GM19467 (cell line): ENCODE measurements around the gene PGBD5.

Experiments
- ATAC-seq: cut with Tn5 transposase; IDR thresholded peaks from one replicate; pipeline ENCODE4 v1.9.1; 2021; ENCODE audit warnings: mild to moderate bottlenecking, moderate library complexity; ENCODE audit not compliant: unreplicated experiment

PGBD5 gene

DNA sequence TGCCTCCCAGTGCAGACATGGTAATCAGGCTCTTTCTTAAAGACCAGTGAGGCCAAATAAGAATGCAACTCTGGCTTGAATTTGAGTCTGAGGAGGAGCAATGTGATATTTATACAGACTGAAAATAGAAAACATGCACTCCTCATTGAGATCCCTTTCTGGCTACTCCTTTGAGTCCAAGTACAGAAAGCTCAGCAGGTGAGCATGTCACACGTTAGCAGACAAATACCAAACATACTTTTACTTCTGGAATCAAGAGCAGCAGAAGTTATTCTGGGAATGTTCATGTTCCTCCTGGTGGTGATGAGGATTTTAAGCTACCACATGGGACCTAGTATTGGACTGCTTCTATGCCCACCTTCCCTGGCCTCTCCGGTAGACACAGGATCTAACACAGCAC lies 48.3 kb downstream of the PGBD5 start:
- ATAC-seq: no peak

DNA sequence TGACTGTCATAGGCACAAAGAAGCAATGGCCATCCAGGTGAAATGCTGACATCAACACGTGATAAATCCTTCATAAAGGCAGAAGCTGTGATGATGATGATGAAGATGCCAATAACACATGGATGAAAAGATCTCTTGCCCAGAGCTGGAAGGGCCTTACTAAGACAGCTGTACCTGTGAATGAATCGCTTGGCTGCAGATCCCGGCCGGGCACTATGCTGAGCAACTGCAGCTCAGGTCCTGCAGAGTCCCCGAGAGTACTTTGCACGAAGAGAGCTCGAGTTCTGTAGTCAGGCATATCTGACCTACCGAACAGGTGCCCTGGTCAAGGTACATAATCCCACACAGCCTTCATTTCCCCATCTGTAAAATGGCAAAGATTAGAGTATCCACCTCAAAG lies 48.8 kb downstream of the PGBD5 start:
- ATAC-seq: no peak

DNA sequence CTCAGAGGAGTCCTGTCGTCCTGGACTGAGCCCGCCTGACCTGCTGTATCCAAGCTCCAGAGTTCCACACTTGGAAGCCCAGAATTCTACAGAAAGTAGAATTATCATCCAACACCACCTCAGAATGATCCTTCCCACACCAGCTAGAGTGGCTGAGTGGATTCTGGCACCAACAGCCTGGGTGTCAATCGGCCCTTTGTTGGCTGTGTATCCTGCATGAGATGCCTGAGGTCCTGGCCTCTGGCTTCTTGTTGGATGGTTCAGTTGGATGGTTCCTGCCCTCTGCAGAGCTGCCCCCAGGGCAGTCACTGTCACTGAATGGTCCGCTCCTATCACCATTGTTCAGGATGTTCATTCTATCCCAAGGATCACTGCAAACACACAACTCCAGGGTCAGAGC lies 49.8 kb downstream of the PGBD5 start:
- no peak for ATAC-seq

- no peak for ATAC-seq
Measured at GRCh38 chr1:230375780-230376179, 50.4 kb downstream of the PGBD5 start.

DNA sequence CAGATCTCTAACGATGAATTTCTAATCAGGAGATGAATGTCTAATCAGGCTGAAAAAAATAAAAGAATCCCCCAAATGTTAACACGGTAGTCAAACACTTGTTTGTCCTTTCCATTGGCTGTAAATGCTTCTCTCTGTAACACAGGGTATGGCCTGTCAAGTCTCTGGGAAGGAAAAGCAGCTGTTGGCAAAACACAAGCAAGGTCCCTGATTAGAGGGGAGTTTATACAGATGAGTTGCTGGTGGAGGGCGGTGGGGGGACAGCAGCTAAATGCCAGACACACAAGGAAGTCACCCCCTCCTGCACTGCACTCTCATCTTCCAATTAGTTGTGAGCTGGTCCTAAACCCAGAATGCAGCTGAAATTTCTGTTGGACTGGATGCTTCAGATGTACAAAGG lies 51.0 kb downstream of the PGBD5 start:
- ATAC-seq: no peak

GRCh38 chr1:230371923-230372703 lies 54.0 kb downstream of the PGBD5 start:
- ATAC-seq: no peak

DNA sequence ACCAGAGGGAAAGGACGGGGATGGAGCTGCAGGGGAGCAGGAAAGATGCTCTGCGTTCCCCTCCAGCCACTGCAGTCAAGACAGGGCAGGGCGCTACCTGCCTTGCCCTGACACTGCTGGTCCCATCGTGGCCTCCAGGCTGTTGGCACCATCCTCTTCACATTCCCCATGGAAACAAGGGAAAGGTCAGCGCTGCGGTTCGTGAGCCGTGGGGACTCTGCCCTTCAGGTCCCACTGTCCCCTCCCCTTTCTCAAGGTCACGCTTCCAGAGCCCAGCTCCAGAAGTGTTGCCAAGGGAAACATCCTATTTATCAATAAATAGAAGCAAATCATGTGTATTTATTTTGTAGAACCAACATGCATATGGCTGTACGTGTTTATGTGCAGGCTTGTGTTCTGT lies 56.0 kb downstream of the PGBD5 start:
- ATAC-seq: no peak

GRCh38 chr1:230368871-230369270 lies 57.3 kb downstream of the PGBD5 start:
- no peak for ATAC-seq

DNA sequence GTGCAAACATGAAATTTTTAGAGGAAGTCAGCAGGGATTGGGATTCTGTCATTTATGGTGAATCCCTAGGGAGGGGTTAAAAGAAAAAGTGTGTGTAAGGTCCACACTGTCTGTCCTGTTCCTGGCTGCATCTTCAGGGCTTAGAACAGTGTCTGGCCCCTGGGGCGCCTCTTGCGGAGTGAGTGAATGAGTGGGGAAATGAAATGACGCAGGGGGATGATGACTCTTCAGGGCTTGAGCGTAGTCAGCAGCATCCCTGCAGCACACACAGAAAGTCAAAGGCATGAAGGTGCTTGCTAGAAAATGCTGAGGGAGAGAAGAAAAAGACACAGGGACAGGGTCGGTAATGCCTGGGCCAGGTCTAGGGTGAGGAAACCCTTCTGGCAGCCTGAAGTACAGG lies 57.8 kb downstream of the PGBD5 start:
- no peak for ATAC-seq

DNA sequence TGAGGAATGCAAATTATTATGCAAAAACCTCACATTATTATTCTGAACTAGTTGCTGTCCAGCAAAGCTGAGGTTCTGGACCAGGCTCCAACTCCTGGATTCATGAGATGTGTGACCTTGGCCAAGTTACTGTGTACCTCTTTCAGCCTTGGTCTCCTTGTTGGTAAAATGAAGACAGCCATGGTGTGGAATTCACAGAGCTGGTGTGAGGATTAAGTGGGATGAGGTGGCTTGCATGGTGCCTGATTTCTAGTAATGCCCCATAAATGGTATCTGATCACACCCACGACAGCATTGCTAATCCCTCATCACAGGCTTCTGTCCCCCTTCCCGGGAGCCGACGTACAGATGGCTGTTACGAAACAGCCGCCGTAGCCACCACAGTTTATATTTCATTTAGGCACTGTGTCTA lies 59.6 kb downstream of the PGBD5 start:
- ATAC-seq: no peak

GRCh38 chr1:230365723-230366307 lies 60.3 kb downstream of the PGBD5 start:
- ATAC-seq: no peak

GRCh38 chr1:230362949-230363348 lies 63.2 kb downstream of the PGBD5 start:
- no peak for ATAC-seq

DNA sequence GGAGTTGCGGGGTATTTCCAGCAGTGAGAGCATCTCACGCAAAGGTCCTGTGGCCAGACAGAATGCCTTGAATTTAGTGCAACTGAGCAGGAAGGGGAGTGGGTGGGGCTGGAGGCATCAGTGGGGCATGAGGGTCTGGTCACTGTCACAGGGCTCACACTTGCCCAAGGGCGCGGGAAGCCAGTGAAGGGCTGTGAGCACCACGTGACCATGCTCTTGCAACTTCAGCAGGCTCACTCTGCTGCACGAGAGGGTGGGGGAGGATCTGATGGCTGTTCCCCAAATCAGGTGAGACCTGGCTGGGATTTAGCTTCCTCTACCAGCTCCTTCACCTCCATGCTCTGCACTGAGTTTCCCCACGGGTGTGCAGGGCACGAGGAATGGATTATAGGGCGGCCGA lies 64.2 kb downstream of the PGBD5 start:
- ATAC-seq: no peak

- ATAC-seq: no peak
Measured at GRCh38 chr1:230359992-230360668, 66.0 kb downstream of the PGBD5 start.

GRCh38 chr1:230356869-230357794 lies 69.0 kb downstream of the PGBD5 start:
- ATAC-seq: no peak

DNA sequence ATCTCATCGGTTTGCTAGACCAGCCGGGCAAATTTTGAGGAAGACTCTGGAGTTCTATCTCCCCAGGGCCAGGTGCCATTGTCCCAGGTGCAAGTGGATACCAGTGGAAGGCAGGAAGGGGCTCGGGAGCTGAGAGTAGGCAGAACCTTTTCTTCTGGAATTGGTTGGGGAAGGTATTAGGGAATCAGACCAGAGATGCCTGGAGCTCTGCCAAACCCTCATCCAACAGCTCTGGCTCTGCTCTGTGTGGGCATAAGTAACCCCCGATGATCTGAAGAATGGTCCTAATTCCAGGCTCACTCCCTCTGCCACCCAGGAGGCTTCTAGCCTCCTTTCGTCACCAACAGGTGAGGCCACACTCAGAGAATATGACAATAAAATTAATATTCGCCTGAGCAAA lies 69.9 kb downstream of the PGBD5 start:
- ATAC-seq: no peak

GRCh38 chr1:230355594-230355993 lies 70.5 kb downstream of the PGBD5 start:
- no peak for ATAC-seq

- ATAC-seq: no peak
Measured at GRCh38 chr1:230355128-230355527, 71.0 kb downstream of the PGBD5 start.

DNA sequence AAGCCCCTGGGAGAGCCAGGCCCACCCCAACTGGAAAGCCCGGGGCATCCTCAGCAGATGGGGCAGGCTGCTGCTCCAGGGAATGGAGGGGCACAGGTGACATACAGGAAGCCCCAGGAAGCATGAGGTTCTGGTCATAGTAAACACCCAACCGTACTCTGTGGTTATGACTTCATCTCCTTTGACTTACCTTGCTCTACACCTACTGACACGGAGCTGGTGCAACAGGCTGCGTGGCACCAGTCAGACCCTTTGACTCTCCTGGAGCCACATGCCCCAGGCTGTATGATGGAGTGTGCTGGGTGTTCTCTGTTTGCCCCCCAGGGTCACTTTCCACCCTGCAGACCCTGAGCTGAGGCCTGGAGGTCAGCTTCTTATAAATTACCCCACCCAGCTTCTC lies 72.1 kb downstream of the PGBD5 start:
- no peak for ATAC-seq

GRCh38 chr1:230352537-230352936 lies 73.6 kb downstream of the PGBD5 start:
- no peak for ATAC-seq

DNA sequence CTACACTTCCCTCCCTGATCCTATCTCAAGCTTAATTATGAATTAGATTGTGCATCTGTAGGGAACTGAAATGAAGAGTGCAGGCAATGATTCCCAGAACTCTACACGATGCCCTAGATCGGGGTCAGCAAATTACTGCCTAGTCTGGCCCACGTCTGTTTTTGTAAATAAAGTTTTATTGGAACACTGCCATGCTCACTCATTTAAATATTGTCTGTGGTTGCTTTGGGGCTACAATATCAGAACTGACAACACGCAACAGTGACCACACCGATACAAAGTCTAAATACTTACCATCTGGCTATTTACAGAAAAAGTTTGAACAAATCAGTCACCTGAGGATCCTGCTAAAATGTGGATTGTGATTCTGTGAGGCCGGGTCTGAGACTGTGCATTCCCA lies 74.1 kb downstream of the PGBD5 start:
- no peak for ATAC-seq
